Omental fat pad (tissue), 4 donors: ENCODE results near the gene REEP2. TPM values are rescaled to one million over a fixed set of nuclear protein-coding genes. Genes with fewer than 3 reads are reported as not detected.
A peak's percentile ranks its signal among the peaks of the same experiment; 100 is the strongest.

Source experiments
- ATAC-seq: fragments of 150-250 bp; one replicate; pipeline ENCODE4 v1.9.1; 2016; ENCODE audit warnings: mild to moderate bottlenecking, moderate library complexity; ENCODE audit not compliant: low FRiP score
- DNase-seq: peaks from one replicate; pipeline ENCODE4 v3.0.0-alpha.2; 2019; ENCODE audit warnings: low spot score
- CTCF ChIP-seq, 3 donors: fragments of 450-650 bp; IDR thresholded peaks; one replicate each; pipeline ENCODE4 v1.5.1; 2016 to 2017; ENCODE audit warnings: antibody characterized with exemption in 3 of 3, mild to moderate bottlenecking in 3 of 3, moderate library complexity in 2 of 3
- total RNA-seq, 4 donors: library from RNA; depleted of rRNA; stranded (reverse); fragments of >200 nt; gene quantifications; one replicate each; pipeline ENCODE4 v1.1.0, GENCODE V29; 2016

The REEP2 gene
- total RNA-seq, 4 donors from 2014 or later = 0.84 to 7.0 (median 2.0) TPM

GRCh38 chr5:138457531-138458275 lies 18.8 kb downstream of the REEP2 start:
- ATAC-seq = no peak
- DNase-seq = no peak
- TF ChIP-seq CTCF (IDR thresholded peaks at IDR 0.05) = no peak

- TF ChIP-seq CTCF (IDR thresholded peaks at IDR 0.05) = no peak
- ATAC-seq (no peak), DNase-seq (no peak)
Measured at GRCh38 chr5:138458384-138458783, 19.5 kb downstream of the REEP2 start.

- TF ChIP-seq CTCF (IDR thresholded peaks at IDR 0.05) = no peak
- DNase-seq = no peak
- ATAC-seq = no peak
Measured at GRCh38 chr5:138458856-138459255, 20.0 kb downstream of the REEP2 start.

GRCh38 chr5:138459311-138459933 lies 20.6 kb downstream of the REEP2 start:
- no peak for TF ChIP-seq CTCF (IDR thresholded peaks at IDR 0.05)
- ATAC-seq (no peak), DNase-seq (no peak)

- no peak for TF ChIP-seq CTCF (IDR thresholded peaks at IDR 0.05)
- no peak for ATAC-seq
- no peak for DNase-seq
Measured at GRCh38 chr5:138460032-138460693, 21.3 kb downstream of the REEP2 start.

GRCh38 chr5:138461343-138462125 lies 22.7 kb downstream of the REEP2 start:
- DNase-seq (peak; percentile 38), ATAC-seq (peak; percentile 5)
- TF ChIP-seq CTCF (IDR thresholded peaks at IDR 0.05) = no peak
